Esophagus squamous epithelium (tissue), 4 donors: ENCODE data around the gene RAD52.

ENCODE experiments used
- CTCF ChIP-seq, 6 experiments: fragments of 450-650 bp in 4 of 6; fragments of 200-600 bp in 2 of 6; sonication (generic) in 2 of 6; IDR thresholded peaks; one replicate each; pipeline ENCODE4 v1.5.1; 2016 to 2019; ENCODE audit warnings: antibody characterized with exemption in 6 of 6, mild to moderate bottlenecking in 4 of 6, moderate library complexity in 4 of 6
- POLR2A ChIP-seq, 4 donors: fragments of 450-650 bp; IDR thresholded peaks; one replicate each; pipeline ENCODE4 v1.6.1; 2017; ENCODE audit warnings: antibody characterized with exemption in 4 of 4, mild to moderate bottlenecking in 4 of 4, moderate library complexity in 3 of 4

DNA sequence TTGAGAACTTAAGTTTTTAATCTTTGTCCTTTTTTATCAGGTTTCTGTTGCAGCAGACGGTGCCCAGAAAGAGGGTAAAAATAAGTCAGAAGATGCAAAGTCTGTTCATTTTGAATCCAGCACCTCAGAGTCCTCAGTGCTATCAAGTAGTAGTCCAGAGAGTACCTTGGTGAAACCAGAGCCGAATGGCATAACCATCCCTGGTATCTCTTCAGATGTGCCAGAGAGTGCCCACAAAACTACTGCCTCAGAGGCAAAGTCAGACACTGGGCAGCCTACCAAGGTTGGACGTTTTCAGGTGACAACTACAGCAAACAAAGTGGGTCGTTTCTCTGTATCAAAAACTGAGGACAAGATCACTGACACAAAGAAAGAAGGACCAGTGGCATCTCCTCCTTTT lies 53.5 kb downstream of the RAD52 start:
- no peak for TF ChIP-seq POLR2A (IDR thresholded peaks at IDR 0.05)
- TF ChIP-seq CTCF (IDR thresholded peaks at IDR 0.05), result no peak
